OCI-LY1 (cell line): ENCODE data around the gene PDLIM4.
A peak's percentile ranks its signal among the peaks of the same experiment; 100 is the strongest.

Experiments used
- H2AFZ ChIP-seq: fragments of 200-600 bp; sonication (generic), shearing (Covaris generic); 2 replicates; pipeline ENCODE4 v1.6.0; 2014; ENCODE audit warnings: antibody characterized with exemption, mild to moderate bottlenecking, low read length
- H3F3A ChIP-seq: fragments of 200-600 bp; sonication (generic), shearing (Covaris generic); 2 replicates; pipeline ENCODE4 v1.6.0; 2014; ENCODE audit warnings: mild to moderate bottlenecking, antibody characterized with exemption, low read length, moderate library complexity; ENCODE audit not compliant: insufficient read depth
- H3K27ac ChIP-seq: fragments of 200-600 bp; sonication (generic); 2 replicates; pipeline ENCODE4 v1.5.1; 2014; ENCODE audit warnings: low read length, mixed run types, mild to moderate bottlenecking, low read depth; ENCODE audit not compliant: poor library complexity, severe bottlenecking
- H3K27me3 ChIP-seq: fragments of 200-600 bp; sonication (generic); 2 replicates; pipeline ENCODE4 v1.6.0; 2014; ENCODE audit warnings: antibody characterized with exemption, mild to moderate bottlenecking, low read length, moderate library complexity; ENCODE audit not compliant: insufficient read depth
- H3K36me3 ChIP-seq: fragments of 200-600 bp; sonication (generic); 2 replicates; pipeline ENCODE4 v1.6.1; 2014; ENCODE audit warnings: mild to moderate bottlenecking, antibody characterized with exemption, low read length, moderate library complexity, mixed read lengths; ENCODE audit not compliant: insufficient read depth
- H3K4me1 ChIP-seq: fragments of 200-600 bp; sonication (generic); 2 replicates; pipeline ENCODE4 v1.5.1; 2014; ENCODE audit warnings: mild to moderate bottlenecking, low read length, moderate library complexity; ENCODE audit not compliant: insufficient read depth, severe bottlenecking
- H3K4me2 ChIP-seq: fragments of 200-600 bp; sonication (generic), shearing (Covaris generic); 2 replicates; pipeline ENCODE4 v1.6.1; 2014; ENCODE audit warnings: low read length
- H3K4me3 ChIP-seq: fragments of 200-600 bp; sonication (generic); 2 replicates; pipeline ENCODE4 v1.5.1; 2014; ENCODE audit warnings: low read length, low read depth, mild to moderate bottlenecking, mixed read lengths; ENCODE audit not compliant: poor library complexity, severe bottlenecking
- H3K79me2 ChIP-seq: fragments of 200-600 bp; shearing (Covaris generic); 2 replicates; pipeline ENCODE4 v1.6.1; 2016; ENCODE audit warnings: mixed run types, low read length, mixed read lengths; ENCODE audit not compliant: insufficient read depth
- H3K9ac ChIP-seq: fragments of 200-600 bp; sonication (generic), shearing (Covaris generic); 2 replicates; pipeline ENCODE4 v1.6.1; 2014; ENCODE audit warnings: mild to moderate bottlenecking, low read length, mixed read lengths
- H3K9me2 ChIP-seq: fragments of 200-600 bp; sonication (generic), shearing (Covaris generic); 2 replicates; pipeline ENCODE4 v1.6.1; 2014; ENCODE audit warnings: low read depth, mild to moderate bottlenecking, low read length, mixed read lengths
- H3K9me3 ChIP-seq: fragments of 200-600 bp; shearing (Covaris generic); 2 replicates; pipeline ENCODE4 v1.6.1; 2014; ENCODE audit warnings: low read length, mixed read lengths
- H4K20me1 ChIP-seq: fragments of 200-600 bp; sonication (generic), shearing (Covaris generic); 2 replicates; pipeline ENCODE4 v1.6.0; 2016; ENCODE audit warnings: mild to moderate bottlenecking, low read length; ENCODE audit not compliant: insufficient read depth
- CTCF ChIP-seq: fragments of 200-600 bp; sonication (generic), shearing (Covaris generic); IDR thresholded peaks from 2 replicates; pipeline ENCODE4 v1.5.1; 2017; ENCODE audit warnings: mild to moderate bottlenecking, antibody characterized with exemption, low read length, moderate library complexity, mixed read lengths
- EZH2 ChIP-seq: fragments of 200-600 bp; sonication (generic), shearing (Covaris generic); IDR thresholded peaks from 2 replicates; pipeline ENCODE4 v1.8.0; 2017; ENCODE audit warnings: borderline replicate concordance, mixed run types, mild to moderate bottlenecking, antibody characterized with exemption, low read length, moderate library complexity, mixed read lengths

The PDLIM4 gene

GRCh38 chr5:132280371-132281240 lies 23.1 kb downstream of the PDLIM4 start:
- Histone ChIP-seq H3K27me3 (no peaks in the 10 kb centered on the region; the same call in 1 of the 2 replicates), H3K4me2 (no peak overlapping the region), H3K9me2 (no peaks in the 10 kb centered on the region), H3K4me1 (no peaks in the 10 kb centered on the region), H3K79me2 (no peaks in the 10 kb centered on the region), H3K4me3 (no peak overlapping the region), H3K36me3 (no peaks in the 10 kb centered on the region), H4K20me1 (no peaks in the 10 kb centered on the region), H3K9ac (no peak overlapping the region), H3K9me3 (no peaks in the 10 kb centered on the region), H3F3A (no peaks in the 10 kb centered on the region), H2AFZ (no peak overlapping the region), H3K27ac (no peak overlapping the region)
- TF ChIP-seq CTCF (no peak), EZH2 (no peak)

GRCh38 chr5:132281856-132282614 lies 24.5 kb downstream of the PDLIM4 start:
- Histone ChIP-seq H3K79me2 (no peaks in the 10 kb centered on the region), H4K20me1 (no peaks in the 10 kb centered on the region), H3K4me3 (no peak overlapping the region), H3K9me3 (no peaks in the 10 kb centered on the region), H3K9me2 (no peaks in the 10 kb centered on the region), H3K27me3 (no peaks in the 10 kb centered on the region; the same call in 1 of the 2 replicates), H3K27ac (no peak overlapping the region), H3F3A (no peaks in the 10 kb centered on the region), H3K36me3 (no peaks in the 10 kb centered on the region), H2AFZ (no peak overlapping the region), H3K4me2 (no peak overlapping the region), H3K9ac (no peak overlapping the region), H3K4me1 (no peaks in the 10 kb centered on the region)
- TF ChIP-seq CTCF (peak; percentile 13; the same call in 1 of the 2 replicates), EZH2 (no peak)

GRCh38 chr5:132283423-132284043 lies 26.0 kb downstream of the PDLIM4 start:
- Histone ChIP-seq H3F3A (no peaks in the 10 kb centered on the region), H3K9ac (no peak overlapping the region), H3K36me3 (no peaks in the 10 kb centered on the region), H3K9me3 (no peaks in the 10 kb centered on the region), H4K20me1 (no peaks in the 10 kb centered on the region), H3K4me2 (no peak overlapping the region), H2AFZ (no peak overlapping the region), H3K9me2 (no peaks in the 10 kb centered on the region), H3K4me3 (no peak overlapping the region), H3K4me1 (no peaks in the 10 kb centered on the region), H3K27ac (no peak overlapping the region), H3K27me3 (peaks cover under 1% of the 10 kb centered on the region; the same call in 1 of the 2 replicates), H3K79me2 (no peaks in the 10 kb centered on the region)
- peak; percentile 43; the same call in 1 of the 2 replicates for TF ChIP-seq CTCF
- no peak for TF ChIP-seq EZH2
